PC-9 (cell line): ENCODE results near the gene SPOP. TPM values are rescaled to one million over a fixed set of nuclear protein-coding genes. Genes with fewer than 3 reads are reported as not detected.

Experiments
- BruUV-seq: library from RNA; stranded (reverse); fragments of 400-500 nt; replicated peaks from 2 replicates; lab custom pipeline; 2021; lab: Mats Ljungman, UMichigan
- CTCF ChIA-PET: fragments of 300-600 bp; sonication (Branson Sonifier 250); formaldehyde crosslinking; loops from one replicate; lab custom pipeline; 2022; ENCODE audit warnings: antibody characterized with exemption; lab: Charles Lee
- POLR2A ChIA-PET: fragments of 300-600 bp; sonication (Branson Sonifier 250); formaldehyde crosslinking; loops from one replicate; lab custom pipeline; 2022; ENCODE audit warnings: antibody characterized with exemption; ENCODE audit not compliant: unreplicated experiment; lab: Charles Lee
- DNase-seq, 2 experiments: peaks; one replicate each; pipeline versions ENCODE4 v3.0.0 to v3.0.0-alpha.2; 2015 to 2022; ENCODE audit warnings: mixed read lengths in 1 of 2
- H2AFZ ChIP-seq: fragments of 200-600 bp; sonication (generic); 2 replicates; pipeline ENCODE4 v1.8.1; 2017; ENCODE audit warnings: antibody characterized with exemption
- H3F3A ChIP-seq: fragments of 200-600 bp; sonication (generic); 2 replicates; pipeline ENCODE4 v1.8.1; 2017; ENCODE audit warnings: antibody characterized with exemption, mild to moderate bottlenecking, low read depth; ENCODE audit not compliant: insufficient read depth
- H3K27ac ChIP-seq: fragments of 200-600 bp; sonication (generic); 2 replicates; pipeline ENCODE4 v1.6.1; 2016; ENCODE audit warnings: mixed run types
- H3K27me3 ChIP-seq: fragments of 200-600 bp; sonication (generic); 2 replicates; pipeline ENCODE4 v1.6.1; 2016; ENCODE audit warnings: low read depth, mixed run types; ENCODE audit not compliant: insufficient read depth
- H3K36me3 ChIP-seq: fragments of 200-600 bp; sonication (generic); 2 replicates; pipeline ENCODE4 v1.6.1; 2016; ENCODE audit warnings: low read depth, mixed run types
- H3K4me1 ChIP-seq: fragments of 200-600 bp; sonication (generic); replicated peaks from 2 replicates; pipeline ENCODE4 v1.6.1; 2016; ENCODE audit warnings: mixed run types; ENCODE audit not compliant: insufficient read depth
- H3K4me2 ChIP-seq: fragments of 200-600 bp; sonication (generic); 2 replicates; pipeline ENCODE4 v1.6.1; 2017; ENCODE audit warnings: mixed run types
- H3K4me3 ChIP-seq: fragments of 200-600 bp; sonication (generic); 2 replicates; pipeline ENCODE4 v1.6.1; 2016; ENCODE audit warnings: mixed run types
- H3K79me2 ChIP-seq: fragments of 200-600 bp; sonication (generic); 2 replicates; pipeline ENCODE4 v1.6.1; 2017; ENCODE audit warnings: low read depth, mixed run types
- H3K9me2 ChIP-seq: fragments of 200-600 bp; sonication (generic); 2 replicates; pipeline ENCODE4 v1.8.1; 2017; ENCODE audit warnings: mild to moderate bottlenecking; ENCODE audit not compliant: insufficient read depth
- H3K9me3 ChIP-seq: fragments of 200-600 bp; sonication (generic); 2 replicates; pipeline ENCODE4 v1.8.1; 2016; ENCODE audit warnings: low read depth; ENCODE audit not compliant: insufficient read depth
- H4K20me1 ChIP-seq: fragments of 200-600 bp; sonication (generic); 2 replicates; pipeline ENCODE4 v1.8.1; 2017; ENCODE audit not compliant: insufficient read depth
- CTCF ChIP-seq: fragments of 200-600 bp; sonication (generic); conservative IDR thresholded peaks from 2 replicates; pipeline ENCODE4 v1.6.1; 2017; ENCODE audit warnings: mixed run types, antibody characterized with exemption, mild to moderate bottlenecking, moderate library complexity
- EZH2 ChIP-seq: fragments of 200-600 bp; sonication (generic); IDR thresholded peaks from 2 replicates; pipeline ENCODE4 v1.8.0; 2017; ENCODE audit warnings: antibody characterized with exemption, low read depth
- intact Hi-C: fragments of 100-400 bp; cut with micrococcal nuclease; formaldehyde crosslinking; loops from one replicate; pipeline ENCODE4 v1.10.0; 2022; ENCODE audit not compliant: unreplicated experiment
- total RNA-seq: library from RNA; stranded (reverse); gene quantifications from 2 replicates; pipeline ENCODE4 v1.2.3, GENCODE V29; 2021

Gene SPOP
- total RNA-seq, 1 experiment from 2014 or later, result 41.7 TPM

DNA sequence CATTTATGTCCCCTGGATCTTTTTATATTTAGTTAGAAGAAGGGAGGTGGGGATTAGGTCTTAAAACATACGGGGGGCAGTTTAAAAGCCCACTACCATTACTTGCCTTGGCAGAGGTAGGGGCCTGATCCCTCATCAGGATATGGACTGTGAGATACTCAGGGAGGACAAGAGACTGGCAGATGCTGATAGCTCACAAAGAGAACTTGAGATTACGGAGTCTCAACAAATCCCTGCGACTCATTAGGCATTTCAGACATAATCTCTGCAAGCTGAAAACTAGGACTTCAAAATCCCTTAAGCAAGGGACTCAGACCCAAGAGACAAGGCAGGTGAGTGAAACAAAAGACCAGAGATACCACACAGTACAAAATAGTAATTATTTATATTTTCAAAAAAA lies 79.0 kb downstream of the SPOP start:
- H2AFZ ChIP-seq, result no peak overlapping the region
- intact Hi-C loops, result no loop called here
- H4K20me1 ChIP-seq, result 0 out of 2 replicates have a peak, but pooled peaks cover 7% of the 10 kb centered on the region
- no peak for TF ChIP-seq EZH2
- TF ChIP-seq CTCF, result no peak
- no TSS peak for BruUV-seq
- H3K27ac ChIP-seq, result no peak overlapping the region
- H3K9me2 ChIP-seq, result no peaks in the 10 kb centered on the region
- H3F3A ChIP-seq, result no peaks in the 10 kb centered on the region; the same call in none of the 2 replicates
- no peaks in the 10 kb centered on the region for H3K4me1 ChIP-seq
- POLR2A ChIA-PET, result no interaction called here
- no peak for DNase-seq
- CTCF ChIA-PET, result interaction anchor here (0.5 kb wide), 1 partner anchor 70 kb away, joined by 3 read pairs; no protein-coding TSS in a partner anchor
- no peaks in the 10 kb centered on the region for H3K9me3 ChIP-seq
- H3K36me3 ChIP-seq, result 0 out of 2 replicates have a peak, but pooled peaks cover 24% of the 10 kb centered on the region
- H3K4me3 ChIP-seq, result no peak overlapping the region
- no peak overlapping the region for H3K4me2 ChIP-seq
- no peaks in the 10 kb centered on the region for H3K79me2 ChIP-seq
- no peaks in the 10 kb centered on the region for H3K27me3 ChIP-seq

DNA sequence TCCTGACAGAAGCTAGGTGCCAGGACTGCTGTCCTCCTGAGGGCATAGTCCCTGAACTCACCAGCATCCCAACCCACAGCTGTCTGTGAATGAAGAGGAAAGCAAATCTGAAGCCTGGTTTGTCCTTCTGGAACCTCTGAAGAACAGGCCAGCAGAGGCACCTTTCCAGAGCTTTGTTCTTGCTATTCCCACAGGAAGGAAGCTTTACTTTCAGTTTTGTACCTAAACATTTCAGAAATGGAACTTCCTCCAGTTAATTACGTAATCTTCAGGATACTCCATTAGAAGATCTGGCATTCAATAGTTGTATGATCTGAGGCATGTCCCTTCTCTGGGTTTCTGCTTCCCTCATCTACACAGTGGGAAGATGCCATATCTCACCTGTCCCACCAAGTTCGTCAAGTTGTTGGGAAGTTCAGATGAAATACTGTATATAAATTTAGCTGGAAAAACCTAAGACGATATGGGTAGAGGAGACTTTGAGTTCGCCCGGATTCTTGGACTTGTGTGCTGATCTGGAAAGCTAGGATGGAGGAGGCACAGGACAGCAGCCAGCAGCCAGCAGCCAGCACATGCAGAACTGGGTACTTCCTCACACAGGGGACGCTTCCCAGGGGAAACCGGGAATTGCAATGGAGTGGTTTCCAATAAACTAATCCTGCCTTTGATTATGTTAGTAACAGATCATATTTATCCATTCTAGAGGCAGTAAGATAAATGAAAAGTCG lies 79.8 kb downstream of the SPOP start:
- H2AFZ ChIP-seq, result no peak overlapping the region
- intact Hi-C loops, result no loop called here
- no peaks in the 10 kb centered on the region for H3K9me3 ChIP-seq
- H3K4me2 ChIP-seq, result no peak overlapping the region
- H3K9me2 ChIP-seq, result no peaks in the 10 kb centered on the region
- no peaks in the 10 kb centered on the region for H3K4me1 ChIP-seq
- 0 out of 2 replicates have a peak, but pooled peaks cover 7% of the 10 kb centered on the region for H4K20me1 ChIP-seq
- H3K27me3 ChIP-seq, result no peaks in the 10 kb centered on the region
- H3K36me3 ChIP-seq, result 0 out of 2 replicates have a peak, but pooled peaks cover 18% of the 10 kb centered on the region
- no peaks in the 10 kb centered on the region; the same call in none of the 2 replicates for H3F3A ChIP-seq
- POLR2A ChIA-PET, result no interaction called here
- CTCF ChIA-PET, result no interaction called here
- no peak overlapping the region for H3K27ac ChIP-seq
- TF ChIP-seq CTCF, result no peak
- TF ChIP-seq EZH2, result no peak
- no TSS peak for BruUV-seq
- no peak overlapping the region for H3K4me3 ChIP-seq
- no peak for DNase-seq
- no peaks in the 10 kb centered on the region for H3K79me2 ChIP-seq

DNA sequence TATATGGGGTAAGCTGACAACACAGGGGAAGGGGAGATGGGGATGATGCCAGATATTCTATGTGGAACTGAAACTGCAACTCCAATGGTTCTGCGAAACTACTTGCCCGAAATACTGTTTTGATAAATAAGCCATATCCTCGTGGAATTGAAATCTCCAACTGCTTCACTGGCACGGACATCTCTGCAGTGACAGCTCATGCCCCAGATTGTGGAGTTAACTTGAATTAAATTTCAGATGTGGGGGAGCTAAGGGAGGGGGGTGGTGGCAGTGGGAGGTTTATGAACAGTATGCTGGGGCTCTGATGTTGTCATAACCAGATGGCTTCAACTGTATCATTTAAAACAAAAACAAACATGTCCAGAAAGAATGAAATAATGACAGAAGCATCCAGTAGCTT lies 80.5 kb downstream of the SPOP start:
- no peak for DNase-seq
- H2AFZ ChIP-seq, result no peak overlapping the region
- H3K27me3 ChIP-seq, result no peaks in the 10 kb centered on the region
- BruUV-seq, result no TSS peak
- H3K4me1 ChIP-seq, result no peaks in the 10 kb centered on the region
- H3F3A ChIP-seq, result no peaks in the 10 kb centered on the region; the same call in 1 of the 2 replicates
- H4K20me1 ChIP-seq, result 0 out of 2 replicates have a peak, but pooled peaks cover under 1% of the 10 kb centered on the region
- POLR2A ChIA-PET, result no interaction called here
- intact Hi-C loops, result no loop called here
- H3K79me2 ChIP-seq, result no peaks in the 10 kb centered on the region
- H3K36me3 ChIP-seq, result 0 out of 2 replicates have a peak, but pooled peaks cover 15% of the 10 kb centered on the region
- no peak overlapping the region for H3K27ac ChIP-seq
- H3K9me2 ChIP-seq, result no peaks in the 10 kb centered on the region
- no peak overlapping the region for H3K4me2 ChIP-seq
- no peak overlapping the region for H3K4me3 ChIP-seq
- CTCF ChIA-PET, result no interaction called here
- TF ChIP-seq EZH2 (no peak), CTCF (no peak)
- H3K9me3 ChIP-seq, result no peaks in the 10 kb centered on the region
